IMR-90 (cell line): ENCODE data around the gene LIPK. TPM values are rescaled to one million over a fixed set of nuclear protein-coding genes. Genes with fewer than 3 reads are reported as not detected.

Experiments
- ATAC-seq: fragments of 200-7000 bp; cut with Tn5 transposase; 2 replicates; pipeline ENCODE4 v1.9.1; 2020; ENCODE audit warnings: low read depth, mild to moderate bottlenecking, moderate library complexity
- BruUV-seq: library from RNA; stranded (reverse); fragments of 400-500 nt; replicated peaks from 2 replicates; lab custom pipeline; 2021; lab: Mats Ljungman, UMichigan
- CTCF ChIA-PET: fragments of 300-600 bp; formaldehyde crosslinking; extraction: SDS; loops from one replicate; lab custom pipeline; 2021; ENCODE audit warnings: antibody characterized with exemption; lab: Yijun Ruan, JAX
- POLR2A ChIA-PET: fragments of 300-600 bp; sonication (Branson Sonifier 250); formaldehyde crosslinking; loops from one replicate; lab custom pipeline; 2022; ENCODE audit warnings: antibody characterized with exemption; ENCODE audit not compliant: unreplicated experiment; lab: Charles Lee
- DNase-seq: peaks from one replicate; pipeline ENCODE4 v3.0.0; 2013
- H2AFZ ChIP-seq: replicated peaks from 2 replicates; pipeline ENCODE3; 2013; ENCODE audit warnings: low read length, mild to moderate bottlenecking; ENCODE audit not compliant: poor library complexity
- H2AK5ac ChIP-seq: 2 replicates; pipeline ENCODE4 v1.6.1; 2013; ENCODE audit warnings: low read depth, low read length, inconsistent platforms
- H2AK9ac ChIP-seq: replicated peaks from 2 replicates; pipeline ENCODE3; 2013; ENCODE audit warnings: mild to moderate bottlenecking, low read depth, low read length, moderate library complexity; ENCODE audit not compliant: poor library complexity
- H2BK120ac ChIP-seq: 2 replicates; pipeline ENCODE4 v1.6.1; 2013; ENCODE audit warnings: low read depth, low read length, inconsistent platforms
- H2BK15ac ChIP-seq: 3 replicates; pipeline ENCODE4 v1.6.1; 2013; ENCODE audit warnings: low read depth, low read length, inconsistent platforms
- H2BK20ac ChIP-seq: 2 replicates; pipeline ENCODE4 v1.6.1; 2013; ENCODE audit warnings: low read depth, mild to moderate bottlenecking, inconsistent platforms, low read length, moderate library complexity
- H2BK5ac ChIP-seq: 2 replicates; pipeline ENCODE4 v1.6.1; 2013; ENCODE audit warnings: mild to moderate bottlenecking, low read depth, low read length, inconsistent platforms; ENCODE audit not compliant: poor library complexity, severe bottlenecking
- H3K14ac ChIP-seq: replicated peaks from 2 replicates; pipeline ENCODE4 v1.6.1; 2013; ENCODE audit warnings: low read depth, low read length, inconsistent platforms
- H3K18ac ChIP-seq: 2 replicates; pipeline ENCODE4 v1.6.1; 2013; ENCODE audit warnings: low read depth, low read length, control low read depth
- H3K23ac ChIP-seq: 2 replicates; pipeline ENCODE4 v1.6.1; 2013; ENCODE audit warnings: low read depth, low read length, inconsistent platforms
- H3K27ac ChIP-seq: 2 replicates; pipeline ENCODE4 v1.5.1; 2013; ENCODE audit warnings: mild to moderate bottlenecking, control low read depth, low read length; ENCODE audit not compliant: insufficient read depth
- H3K27me3 ChIP-seq: 2 replicates; pipeline ENCODE4 v1.6.1; 2013; ENCODE audit warnings: low read length; ENCODE audit not compliant: control insufficient read depth, insufficient read depth
- H3K36me3 ChIP-seq: 2 replicates; pipeline ENCODE4 v1.6.1; 2013; ENCODE audit warnings: low read length, mixed read lengths; ENCODE audit not compliant: control insufficient read depth, insufficient read depth
- H3K4ac ChIP-seq: 2 replicates; pipeline ENCODE4 v1.6.1; 2013; ENCODE audit warnings: low read depth, low read length, inconsistent platforms
- H3K4me1 ChIP-seq: 2 replicates; pipeline ENCODE4 v1.6.1; 2013; ENCODE audit warnings: low read length, mixed read lengths; ENCODE audit not compliant: control insufficient read depth, insufficient read depth
- H3K4me2 ChIP-seq: 2 replicates; pipeline ENCODE4 v1.6.1; 2013; ENCODE audit warnings: low read depth, mild to moderate bottlenecking, control low read depth, low read length, moderate library complexity
- H3K4me3 ChIP-seq: 2 replicates; pipeline ENCODE4 v1.5.1; 2013; ENCODE audit warnings: low read depth, mild to moderate bottlenecking, control low read depth, low read length, moderate library complexity; ENCODE audit not compliant: insufficient read depth
- H3K56ac ChIP-seq: 2 replicates; pipeline ENCODE4 v1.6.1; 2013; ENCODE audit warnings: low read length, inconsistent platforms; ENCODE audit not compliant: insufficient read depth; ENCODE audit errors: extremely low read depth
- H3K79me1 ChIP-seq, 2 experiments: 2 replicates each; pipeline ENCODE4 v1.6.1; 2013; ENCODE audit warnings: low read length in 2 of 2, inconsistent platforms in 1 of 2, low read depth in 1 of 2
- H3K9ac ChIP-seq: 2 replicates; pipeline ENCODE4 v1.6.1; 2013; ENCODE audit warnings: low read depth, low read length, control low read depth
- H3K9me1 ChIP-seq: 2 replicates; pipeline ENCODE4 v1.6.1; 2013; ENCODE audit warnings: low read length, inconsistent platforms; ENCODE audit not compliant: insufficient read depth
- H3K9me3 ChIP-seq: 2 replicates; pipeline ENCODE4 v1.6.1; 2013; ENCODE audit warnings: low read length; ENCODE audit not compliant: control insufficient read depth, insufficient read depth
- H4K20me1 ChIP-seq: 2 replicates; pipeline ENCODE4 v1.6.1; 2013; ENCODE audit warnings: low read length, inconsistent platforms; ENCODE audit not compliant: insufficient read depth
- H4K5ac ChIP-seq: 2 replicates; pipeline ENCODE4 v1.6.1; 2013; ENCODE audit warnings: mild to moderate bottlenecking, low read depth, low read length, control low read depth
- H4K8ac ChIP-seq, 2 experiments: 2 replicates each; pipeline ENCODE4 v1.6.1; 2013; ENCODE audit warnings: low read depth in 2 of 2, low read length in 2 of 2, control low read depth in 1 of 2, inconsistent platforms in 1 of 2
- H4K91ac ChIP-seq: 2 replicates; pipeline ENCODE4 v1.6.1; 2013; ENCODE audit warnings: low read depth, low read length, inconsistent platforms; ENCODE audit not compliant: insufficient read depth
- BHLHE40 ChIP-seq: fragments of 150-350 bp; IDR thresholded peaks from 2 replicates; pipeline ENCODE4 v1.6.1; 2016; ENCODE audit warnings: mild to moderate bottlenecking, low read depth, low read length
- CHD1 ChIP-seq: IDR thresholded peaks from 2 replicates; pipeline ENCODE4 v1.6.1; 2012; ENCODE audit warnings: low read depth, low read length, improper control_type of control experiment
- POLR2A ChIP-seq: IDR thresholded peaks from 2 replicates; pipeline ENCODE4 v1.6.1; 2012; ENCODE audit warnings: mild to moderate bottlenecking, low read depth, low read length
- RAD21 ChIP-seq: IDR thresholded peaks from 2 replicates; pipeline ENCODE4 v1.6.1; 2012; ENCODE audit warnings: low read length, improper control_type of control experiment
- RFX5 ChIP-seq: IDR thresholded peaks from 2 replicates; pipeline ENCODE4 v1.8.0; 2012; ENCODE audit warnings: low read depth, mild to moderate bottlenecking, low read length, moderate library complexity
- WGBS, 2 experiments: methylation state at CpG; one replicate each; pipeline versions ENCODE4 v1.1.5 to v1.1.7; 2013; ENCODE audit warnings: missing lambda C conversion rate in 2 of 2; ENCODE audit not compliant: insufficient read length in 1 of 2; ENCODE audit errors: extremely low coverage in 2 of 2; 5-methylcytosine and 5-hydroxymethylcytosine counted together
- dilution Hi-C: fragments of 300-500 bp; cut with HindIII; formaldehyde crosslinking; loops from one replicate; pipeline ENCODE4 v1.14.3; 2018; ENCODE audit warnings: low sequenced_read_pairs; ENCODE audit not compliant: unreplicated experiment
- in situ Hi-C: fragments of 300-500 bp; cut with MboI; formaldehyde crosslinking; loops from 3 replicates; pipeline ENCODE4 v1.14.3; 2019; ENCODE audit warnings: low sequenced_read_pairs, inconsistent platforms, mixed read lengths
- intact Hi-C: fragments of 100-400 bp; cut with micrococcal nuclease; formaldehyde crosslinking; loops from 2 replicates; pipeline ENCODE4 v1.10.0; 2022
- polyA plus RNA-seq, 3 experiments: library from polyadenylated mRNA; depleted of rRNA; stranded (reverse); fragments of >200 nt; gene quantifications; 2 replicates each; pipeline ENCODE4 v1.2.3, GENCODE V29; 2012; ENCODE audit warnings: low replicate concordance in 1 of 3
- total RNA-seq: library from RNA; depleted of rRNA; stranded (reverse); fragments of >200 nt; gene quantifications from 2 replicates; pipeline ENCODE4 v1.2.3, GENCODE V29; 2012

LIPK gene
- total and polyA plus RNA-seq, 2 of the 4 experiments (the other 2 are of a cell fraction) = not detected

DNA sequence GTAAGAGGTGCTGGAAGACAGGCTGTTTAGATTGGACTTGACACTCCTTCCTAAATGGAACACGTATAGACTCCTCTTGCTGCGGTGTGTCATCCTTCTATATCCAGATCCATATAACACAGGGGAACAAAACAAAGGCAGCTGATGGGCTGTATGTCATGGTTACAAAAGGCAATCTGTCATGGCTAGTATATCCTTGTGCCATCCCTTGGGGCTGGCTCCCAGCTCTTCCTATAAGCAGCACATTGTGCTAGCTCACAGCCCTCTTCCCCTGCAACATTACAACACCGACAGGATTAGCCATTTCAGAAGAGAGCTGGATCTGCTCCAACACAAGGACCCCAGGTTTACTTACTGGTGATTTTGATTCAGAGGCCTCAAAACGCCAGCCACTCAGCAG is 15.3 kb downstream of the LIPK start:
- BruUV-seq = no TSS peak
- intact Hi-C loops = no loop called here
- POLR2A ChIA-PET = no interaction called here

More for the DNA sequence above, 15.3 kb downstream of the LIPK start:
- Histone ChIP-seq H2BK20ac (no peak overlapping the region), H4K5ac (no peak overlapping the region), H3K27ac (no peak overlapping the region), H3K27me3 (peaks cover 20% of the 10 kb centered on the region), H3K23ac (no peak overlapping the region), H2BK5ac (no peak overlapping the region), H4K20me1 (no peaks in the 10 kb centered on the region), H3K9me1 (no peaks in the 10 kb centered on the region), H3K18ac (no peak overlapping the region), H3K4me1 (no peaks in the 10 kb centered on the region), H3K4ac (no peak overlapping the region), H3K4me3 (no peak overlapping the region), H2BK15ac (no peak overlapping the region), H2AK9ac (no peak overlapping the region), H3K36me3 (no peaks in the 10 kb centered on the region), H3K14ac (no peak overlapping the region), H2BK120ac (no peak overlapping the region), H4K91ac (no peak overlapping the region), H3K9ac (no peak overlapping the region), H3K56ac (no peak overlapping the region), H3K4me2 (no peak overlapping the region), H2AFZ (no peak overlapping the region), H3K9me3 (no peaks in the 10 kb centered on the region), H4K8ac (no peak overlapping the region), H3K79me1 (no peaks in the 10 kb centered on the region), H2AK5ac (no peak overlapping the region)
- dilution Hi-C loops = no loop called here
- WGBS, 2 experiments = 44% methylated on average over 1 of the region's 4 CpGs; no CpG with 5 or more reads in 1 of the 2 experiments
- in situ Hi-C loops = no loop called here
- CTCF ChIA-PET = no interaction called here
- no peak for TF ChIP-seq POLR2A
- TF ChIP-seq RFX5 = no peak
- TF ChIP-seq RAD21 = no peak
- no peak for TF ChIP-seq CHD1
- no peak for TF ChIP-seq BHLHE40
- DNase-seq = no peak
- no peak for ATAC-seq
